Stimulated activated CD4-positive, alpha-beta T cell treated with anti-CD3 and anti-CD28 coated beads, Interleukin-15, amount 100 ng/mL, for 48 hours (primary cell): ENCODE results near the gene PLBD2.

Experiments used
- DNase-seq, 2 donors: peaks; one replicate each; pipeline ENCODE4 v3.0.0-alpha.2; 2020; ENCODE audit warnings: low read depth in 2 of 2

PLBD2 gene

GRCh38 chr12:113370923-113371682, 12.7 kb downstream of the PLBD2 start:
- DNase-seq = no peak

- no peak for DNase-seq
Measured at GRCh38 chr12:113371808-113372207, 13.4 kb downstream of the PLBD2 start.

GRCh38 chr12:113372371-113372770, 14.0 kb downstream of the PLBD2 start:
- DNase-seq = no peak

GRCh38 chr12:113373440-113373839, 15.1 kb downstream of the PLBD2 start:
- no peak for DNase-seq

- DNase-seq = no peak
Measured at GRCh38 chr12:113373969-113374368, 15.6 kb downstream of the PLBD2 start.

- DNase-seq = no peak
Measured at GRCh38 chr12:113374823-113375428, 16.5 kb downstream of the PLBD2 start.

- no peak for DNase-seq
Measured at GRCh38 chr12:113378291-113378690, 19.9 kb downstream of the PLBD2 start.

- DNase-seq = no peak
Measured at GRCh38 chr12:113381220-113381619, 22.8 kb downstream of the PLBD2 start.

- DNase-seq = no peak
Measured at GRCh38 chr12:113382206-113382605, 23.8 kb downstream of the PLBD2 start.

- DNase-seq = no peak
Measured at GRCh38 chr12:113384778-113385177, 26.4 kb downstream of the PLBD2 start.

GRCh38 chr12:113385282-113385882, 27.0 kb downstream of the PLBD2 start:
- DNase-seq = no peak

GRCh38 chr12:113386866-113387566, 28.6 kb downstream of the PLBD2 start:
- no peak for DNase-seq

GRCh38 chr12:113387631-113388030, 29.2 kb downstream of the PLBD2 start:
- DNase-seq = no peak

GRCh38 chr12:113388351-113388750, 30.0 kb downstream of the PLBD2 start:
- no peak for DNase-seq

GRCh38 chr12:113390064-113391043, 32.0 kb downstream of the PLBD2 start:
- DNase-seq = no peak

GRCh38 chr12:113391145-113391544, 32.8 kb downstream of the PLBD2 start:
- DNase-seq = no peak

- no peak for DNase-seq
Measured at GRCh38 chr12:113391650-113392337, 33.4 kb downstream of the PLBD2 start.

- no peak for DNase-seq
Measured at GRCh38 chr12:113392520-113392919, 34.1 kb downstream of the PLBD2 start.

GRCh38 chr12:113392988-113393579, 34.7 kb downstream of the PLBD2 start:
- DNase-seq = no peak

GRCh38 chr12:113393749-113394148, 35.4 kb downstream of the PLBD2 start:
- DNase-seq = no peak
